Measurements from ENCODE around the gene DTWD1.
A peak's percentile ranks its signal among the peaks of the same experiment; 100 is the strongest.
"Not testable (repeated sequence)": the region's sequence is repeated elsewhere in the genome, so short reads cannot be mapped to it uniquely, and the experiment has no call there.

DTWD1 gene

DNA sequence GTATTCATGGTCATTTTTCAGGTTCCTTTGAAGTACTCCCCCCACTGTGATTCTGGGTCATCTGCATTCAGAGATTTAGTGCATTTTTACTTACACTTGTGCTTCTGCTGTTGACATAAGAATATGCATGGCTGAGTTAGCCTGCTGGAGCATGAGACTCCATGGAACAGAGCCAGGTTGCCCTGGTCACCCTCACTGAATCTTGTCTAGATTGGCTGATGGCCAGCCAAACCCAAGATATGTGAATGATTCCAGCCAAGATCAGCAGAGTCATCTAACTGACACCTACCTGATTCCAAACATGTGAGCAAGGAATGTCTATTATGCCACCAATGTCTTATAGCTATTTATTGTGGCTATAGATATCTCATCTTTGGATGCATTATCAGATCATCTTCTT, 25.1 kb downstream of the DTWD1 start:
- DNase-seq (ENCODE audit: low read depth, low spot score): peak; percentile 86

DNA sequence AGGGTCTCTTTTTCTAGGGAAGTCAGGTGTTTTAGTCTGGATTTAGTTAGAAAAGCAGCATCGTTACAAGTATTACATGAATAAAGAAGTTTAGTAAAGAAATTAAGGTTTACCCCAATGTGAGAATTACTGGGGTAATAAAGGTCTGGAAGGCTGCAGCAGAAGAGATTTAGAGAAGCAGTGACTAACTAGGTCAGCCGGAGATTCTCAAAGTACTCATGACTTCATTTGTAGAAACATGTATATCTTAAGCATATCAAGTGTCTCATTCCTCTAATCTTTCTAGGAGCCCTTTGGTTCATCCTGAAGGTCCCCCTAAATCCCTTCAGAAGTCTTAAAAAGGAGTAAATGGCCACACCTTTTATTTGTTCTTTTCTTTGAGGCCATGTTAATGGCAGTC, 26.0 kb downstream of the DTWD1 start:
- DNase-seq (ENCODE audit: low read depth, low spot score): no peak

DNA sequence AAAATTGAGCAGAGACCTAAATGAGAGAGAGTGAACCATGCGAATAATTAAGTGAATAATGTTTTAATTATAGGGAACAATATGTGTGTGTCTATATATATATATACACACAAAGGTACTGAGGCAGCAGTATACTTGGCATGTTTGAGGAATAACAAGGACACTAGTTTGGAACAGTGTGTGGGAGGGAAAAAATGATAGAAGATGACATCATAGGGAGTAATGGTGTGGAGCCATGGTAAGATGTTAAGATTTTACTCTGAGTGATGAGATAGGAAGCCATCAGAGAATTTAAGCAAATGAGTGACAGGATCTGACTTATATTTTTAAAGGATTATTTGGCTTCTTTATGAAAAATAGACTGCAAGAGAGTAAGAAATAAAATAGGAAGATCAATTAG, 29.1 kb downstream of the DTWD1 start:
- DNase-seq (ENCODE audit: low read depth, low spot score): no peak

DNA sequence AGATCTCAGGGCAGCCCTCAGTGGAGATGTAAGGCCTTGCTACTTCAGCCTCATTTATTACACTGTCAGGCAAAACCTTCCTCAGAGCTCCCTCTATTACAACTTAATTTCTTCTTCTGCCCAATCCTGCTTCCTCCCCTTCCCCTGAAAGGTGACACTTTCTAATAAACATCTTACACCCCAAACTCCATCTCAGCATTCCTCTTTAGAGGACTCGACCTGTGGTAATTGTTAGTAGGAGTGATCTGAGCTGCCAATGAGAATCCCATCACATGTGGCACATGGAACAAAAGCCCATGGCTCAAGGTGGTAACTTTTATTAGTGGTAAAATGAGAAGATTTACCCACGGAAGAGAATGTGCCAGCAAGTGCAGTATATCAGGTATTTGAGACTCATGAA, 29.8 kb downstream of the DTWD1 start:
- no peak for DNase-seq (ENCODE audit: low read depth, low spot score)

DNA sequence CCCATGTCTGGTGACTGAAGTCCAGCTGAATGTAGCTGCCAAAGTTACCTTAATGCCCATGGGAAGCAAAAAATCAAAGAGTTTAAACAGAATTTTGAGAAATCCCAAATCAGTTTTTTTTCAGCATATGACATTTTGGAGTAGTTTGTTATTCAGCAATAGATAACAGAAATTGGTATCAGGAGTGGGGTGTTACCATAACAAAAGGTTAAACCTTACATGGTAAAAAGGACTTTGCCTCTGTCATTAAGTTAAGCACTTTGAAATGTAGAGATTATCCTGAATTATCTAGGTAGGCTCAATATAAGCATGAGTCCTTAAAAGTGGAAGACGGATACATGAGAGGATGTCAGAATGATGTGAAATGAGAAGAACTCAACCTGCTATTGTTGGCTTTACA, 32.1 kb downstream of the DTWD1 start:
- no peak for DNase-seq (ENCODE audit: low read depth, low spot score)

DNA sequence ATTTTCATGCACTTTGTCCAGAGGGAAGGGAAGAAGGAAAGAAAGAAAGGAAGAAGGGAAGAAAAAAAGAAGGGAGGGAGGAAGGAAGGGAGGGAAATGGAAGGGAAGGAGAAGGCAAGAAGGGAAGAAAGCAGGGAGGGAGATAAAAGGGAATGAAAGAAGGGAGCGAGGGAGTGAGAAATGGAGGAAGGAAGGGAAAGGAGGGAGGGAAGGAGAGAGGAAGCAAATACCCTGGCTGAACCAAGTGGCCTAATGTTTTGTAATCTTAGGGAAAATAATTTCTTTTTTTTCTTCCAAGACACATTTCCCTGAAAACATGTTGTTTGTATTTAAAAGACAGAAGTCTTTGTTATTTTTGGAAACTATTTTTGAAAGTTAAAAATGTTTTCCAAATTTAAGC, 35.9 kb downstream of the DTWD1 start:
- DNase-seq (ENCODE audit: low read depth, low spot score): no peak

DNA sequence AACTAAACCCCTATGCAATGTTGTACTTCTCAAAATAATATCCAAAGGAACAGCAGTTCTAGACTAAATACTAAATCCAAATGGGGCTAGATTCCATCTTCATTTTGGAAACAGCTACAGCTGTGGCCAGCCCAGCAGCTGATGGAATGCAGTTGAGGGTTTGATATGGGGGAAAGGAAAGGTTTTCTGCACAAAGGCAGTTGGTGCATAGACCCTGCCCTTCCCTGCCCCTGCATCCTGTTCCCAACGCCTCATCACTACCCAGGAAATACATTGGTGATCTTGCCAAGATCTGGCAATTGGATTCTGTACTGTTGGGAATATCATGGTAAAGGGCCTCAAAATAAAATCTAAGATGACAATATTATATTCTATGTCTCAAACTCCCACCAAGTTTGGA, 43.9 kb downstream of the DTWD1 start:
- peak; percentile 3 for DNase-seq (ENCODE audit: low read depth, low spot score)

DNA sequence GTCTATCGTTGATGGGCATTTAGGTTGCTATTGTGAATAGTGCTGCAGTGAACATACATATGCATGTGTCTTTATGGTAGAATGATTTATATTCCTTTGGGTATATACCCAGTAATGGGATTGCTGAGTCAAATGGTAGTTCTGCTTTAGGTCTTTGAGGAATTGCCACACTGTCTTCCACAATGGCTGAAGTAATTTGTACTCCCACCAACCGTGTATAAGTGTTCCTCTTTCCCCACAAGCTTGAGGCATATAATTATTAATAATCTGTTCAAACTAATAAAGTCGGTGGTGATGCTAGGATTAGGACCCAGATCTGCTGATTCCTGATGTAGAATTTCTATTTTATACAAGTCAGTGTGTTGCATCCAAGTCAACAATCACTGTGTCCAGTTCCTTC, 45.6 kb downstream of the DTWD1 start:
- not testable (repeated sequence) for DNase-seq (ENCODE audit: low read depth, low spot score)

DNA sequence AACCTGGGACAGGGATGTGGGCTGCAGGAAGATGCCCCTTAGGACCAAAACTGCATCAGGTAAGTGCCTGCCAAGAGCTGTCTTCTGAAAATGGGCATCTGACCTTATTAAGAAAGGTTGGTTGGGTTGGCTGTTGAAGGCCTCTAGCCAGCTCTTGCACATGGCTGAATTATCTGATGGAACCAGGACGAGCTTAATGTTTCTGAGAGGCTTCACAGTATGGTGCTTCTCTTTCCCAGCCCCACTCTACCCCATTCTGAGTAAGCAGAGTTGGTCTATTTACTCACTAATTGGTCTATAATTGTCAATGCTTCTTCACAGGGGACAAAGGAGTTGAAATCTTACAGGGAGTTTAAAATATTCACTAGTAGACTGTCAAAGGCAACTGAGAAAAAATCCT, 48.4 kb downstream of the DTWD1 start:
- DNase-seq (ENCODE audit: low read depth, low spot score): no peak

DNA sequence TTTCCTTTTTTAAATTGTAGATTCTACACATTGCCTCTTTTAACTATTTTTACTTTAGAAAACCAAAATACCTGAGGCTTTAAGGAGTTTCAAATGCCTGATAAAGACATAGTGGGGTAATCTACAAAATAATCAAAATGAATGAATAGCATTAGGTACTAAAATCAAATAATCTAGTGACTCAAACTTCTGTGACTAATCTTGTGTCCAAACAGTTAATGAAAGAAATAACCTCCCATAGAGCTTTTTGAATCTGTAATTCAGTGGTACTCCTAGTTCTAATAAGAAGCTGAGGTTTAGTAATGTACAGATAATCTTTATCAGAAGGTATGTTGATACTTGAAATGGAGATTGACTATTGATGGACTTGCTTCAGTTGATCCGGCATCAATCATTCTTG, 53.0 kb downstream of the DTWD1 start:
- DNase-seq (ENCODE audit: low read depth, low spot score): no peak

DNA sequence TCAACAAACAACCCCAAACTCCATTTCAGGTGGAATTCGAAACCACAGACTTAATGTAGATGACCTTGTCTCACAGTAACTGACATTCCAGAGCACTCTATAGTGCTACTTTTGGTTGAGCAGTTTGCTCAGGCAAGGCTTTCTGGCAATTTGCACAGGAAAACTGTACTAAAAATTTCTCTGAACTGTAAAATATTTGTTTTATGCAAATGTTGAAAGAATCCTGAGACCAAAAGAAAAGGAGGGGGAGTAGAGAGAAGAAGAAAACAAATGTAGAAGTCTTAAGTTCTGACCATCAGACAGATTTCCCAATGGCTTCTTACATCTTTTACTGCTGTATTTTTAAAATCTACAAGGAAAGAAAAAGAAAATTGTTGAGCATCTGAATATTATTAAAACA, 53.5 kb downstream of the DTWD1 start:
- peak; percentile 4 for DNase-seq (ENCODE audit: low read depth, low spot score)

DNA sequence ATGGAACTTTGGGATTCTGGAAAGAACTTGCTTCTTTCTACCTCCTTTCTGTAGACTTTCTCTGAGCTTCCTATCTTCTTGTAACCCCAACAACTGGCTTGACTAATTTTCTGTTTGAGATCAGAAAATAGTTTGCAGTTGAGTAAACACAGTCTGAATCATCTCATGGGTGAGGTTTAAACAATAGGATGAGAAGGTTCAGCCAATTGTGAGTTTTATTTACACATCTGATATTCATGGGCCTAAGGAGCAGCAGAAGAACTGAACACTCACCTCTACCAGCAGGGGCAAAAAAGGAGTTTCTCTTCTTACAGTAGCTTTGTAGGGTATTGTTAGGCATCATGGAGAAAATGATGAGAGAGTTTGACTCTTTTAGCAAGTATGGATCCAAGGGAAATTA, 54.2 kb downstream of the DTWD1 start:
- peak; percentile 21 for DNase-seq (ENCODE audit: low read depth, low spot score)

DNA sequence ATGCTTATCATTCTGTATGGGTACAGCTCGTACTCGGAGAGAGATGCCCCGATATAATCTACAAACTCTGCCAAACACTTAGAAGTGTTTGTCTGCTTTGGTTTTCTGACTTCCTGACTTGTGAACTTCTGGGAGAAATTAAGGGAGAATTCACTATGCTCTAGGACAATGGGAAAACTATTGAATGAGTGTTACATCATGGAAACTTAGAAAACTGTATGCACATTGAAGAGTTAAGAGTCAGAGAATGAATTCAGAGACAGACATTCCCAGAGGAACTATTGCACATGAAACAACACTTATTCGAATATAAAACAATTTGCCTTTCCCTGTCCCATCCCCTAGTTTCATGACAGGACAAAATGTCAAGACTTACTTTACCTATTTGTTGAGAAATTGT, 57.8 kb downstream of the DTWD1 start:
- DNase-seq (ENCODE audit: low read depth, low spot score): no peak

DNA sequence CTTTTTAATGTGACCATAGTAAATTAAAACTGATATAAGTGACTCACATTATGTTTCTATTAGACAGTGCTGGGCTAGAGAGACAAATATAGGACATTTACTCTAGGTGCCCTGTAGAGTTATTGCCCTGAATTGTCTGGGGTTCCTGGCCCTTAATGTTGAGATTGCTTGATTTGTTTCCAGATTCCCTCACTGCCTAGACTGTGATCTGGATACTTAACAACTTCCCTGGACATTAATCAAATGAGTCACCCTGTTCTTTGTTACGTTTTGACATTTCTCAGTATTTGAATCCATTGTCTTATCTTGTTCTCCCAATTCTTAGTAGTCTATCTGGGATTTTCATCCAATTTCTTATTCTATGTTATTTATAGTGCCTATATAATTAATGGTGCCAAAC, 65.8 kb downstream of the DTWD1 start:
- peak; percentile 37 for DNase-seq (ENCODE audit: low read depth, low spot score)

DNA sequence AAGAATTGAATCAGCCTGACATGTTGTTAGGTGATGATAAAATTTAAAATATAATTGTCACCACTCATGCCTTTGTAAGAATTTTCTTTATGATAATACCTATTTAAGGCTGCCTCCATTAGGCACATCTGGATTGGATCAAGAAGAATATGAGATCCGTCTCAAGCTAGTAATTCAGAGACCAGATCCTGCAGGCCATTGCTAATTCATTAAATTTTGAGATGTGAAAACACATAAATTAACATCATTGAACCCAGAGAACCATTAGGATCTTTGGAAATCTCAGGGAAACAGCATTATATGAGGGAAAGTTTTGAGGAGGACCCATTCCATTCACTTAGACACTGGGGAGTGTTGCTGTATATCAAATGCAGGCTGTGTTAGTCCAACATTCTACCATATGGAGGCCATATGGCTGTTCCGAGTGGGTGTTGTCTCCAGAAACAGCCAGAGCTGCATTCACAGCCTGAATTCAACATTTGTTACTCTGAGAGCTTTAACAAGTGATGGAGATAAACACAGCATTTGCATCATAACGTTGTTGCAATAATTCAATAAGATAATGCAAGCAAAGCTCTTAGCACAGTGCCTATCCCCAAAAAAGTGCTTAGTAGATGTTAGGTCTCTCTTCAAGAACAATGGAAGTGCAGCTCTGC, 67.4 kb downstream of the DTWD1 start:
- no peak for DNase-seq (ENCODE audit: low read depth, low spot score)

DNA sequence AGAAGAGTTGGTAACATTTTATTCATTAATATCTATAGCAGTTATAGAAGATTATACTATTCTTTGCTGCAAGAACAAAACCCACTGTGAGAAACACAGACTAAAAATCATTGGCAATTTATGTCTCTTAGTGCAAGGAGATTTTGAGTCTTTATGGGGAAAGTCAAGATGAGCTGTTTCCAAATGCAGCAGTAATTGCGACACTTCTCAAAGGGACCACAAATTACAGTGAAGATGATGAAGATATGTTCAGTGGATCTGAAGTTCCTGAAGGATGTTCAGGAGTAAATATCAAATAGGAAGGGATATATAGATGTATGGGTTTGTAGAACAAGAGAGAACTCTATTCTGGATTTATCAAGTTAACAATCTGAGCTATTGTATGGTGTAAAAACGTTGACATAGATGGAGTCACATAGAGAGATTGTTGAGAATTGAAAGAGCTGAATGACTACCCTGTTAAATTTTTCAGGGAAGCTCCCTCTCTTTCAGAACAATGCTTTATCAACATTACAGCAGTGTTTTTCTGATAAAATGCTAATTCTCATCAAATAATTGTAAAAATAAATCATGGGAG, 71.8 kb downstream of the DTWD1 start:
- no peak for DNase-seq (ENCODE audit: low read depth, low spot score)

DNA sequence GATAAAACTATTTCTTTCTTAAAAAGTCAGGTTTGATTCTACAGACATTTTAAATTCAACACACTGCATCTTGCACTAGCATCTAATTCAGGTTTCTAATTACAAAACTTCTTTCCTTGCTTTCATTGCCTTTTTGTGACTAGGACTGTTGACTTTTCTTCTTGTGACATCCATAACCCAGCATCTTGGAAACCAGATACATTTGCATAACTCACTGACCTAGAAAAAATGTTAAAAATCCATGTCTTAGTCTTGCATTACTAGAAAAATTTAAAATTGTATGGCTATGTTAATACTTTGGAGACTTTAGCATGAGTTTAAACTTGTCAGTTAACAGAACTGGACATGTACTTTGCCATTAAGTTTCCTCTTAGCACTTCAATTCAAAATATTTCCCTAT, 72.7 kb downstream of the DTWD1 start:
- DNase-seq (ENCODE audit: low read depth, low spot score): no peak

DNA sequence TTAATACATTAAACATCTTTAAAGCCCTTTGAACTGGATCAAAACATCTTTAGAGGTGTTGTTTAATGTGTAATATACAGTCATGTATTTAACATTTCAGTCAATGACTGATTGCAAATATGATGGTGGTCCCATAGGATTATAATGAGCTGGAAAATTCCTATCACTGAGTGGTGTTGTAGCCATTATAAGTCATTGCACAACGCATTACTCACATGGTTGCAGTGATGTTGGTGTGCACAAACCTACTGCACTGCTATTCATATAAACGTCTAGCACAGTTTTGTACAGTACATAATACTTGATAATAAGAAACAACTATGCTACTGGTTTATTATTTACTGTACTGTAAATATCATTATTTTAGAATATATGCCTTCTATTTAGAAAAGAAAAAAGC, 75.6 kb downstream of the DTWD1 start:
- no peak for DNase-seq (ENCODE audit: low read depth, low spot score)

DNA sequence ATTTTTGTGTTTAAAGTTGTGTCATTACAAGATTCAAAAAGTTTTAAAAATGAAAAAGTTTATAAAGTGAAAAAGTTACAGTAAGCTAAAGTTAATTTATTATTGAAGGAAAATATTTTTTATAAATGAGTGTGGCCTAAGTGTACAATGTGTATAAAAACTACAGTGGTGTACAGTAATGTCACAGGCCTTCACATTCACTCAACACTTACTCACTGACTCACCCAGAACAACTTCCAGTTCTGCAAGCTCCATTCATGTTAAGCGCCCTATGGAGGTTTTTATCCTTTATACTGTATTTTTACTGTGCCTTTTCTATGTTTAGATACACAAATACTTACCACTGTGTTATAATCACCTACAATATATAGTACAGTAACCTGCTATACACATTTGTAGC, 76.3 kb downstream of the DTWD1 start:
- no peak for DNase-seq (ENCODE audit: low read depth, low spot score)

DNA sequence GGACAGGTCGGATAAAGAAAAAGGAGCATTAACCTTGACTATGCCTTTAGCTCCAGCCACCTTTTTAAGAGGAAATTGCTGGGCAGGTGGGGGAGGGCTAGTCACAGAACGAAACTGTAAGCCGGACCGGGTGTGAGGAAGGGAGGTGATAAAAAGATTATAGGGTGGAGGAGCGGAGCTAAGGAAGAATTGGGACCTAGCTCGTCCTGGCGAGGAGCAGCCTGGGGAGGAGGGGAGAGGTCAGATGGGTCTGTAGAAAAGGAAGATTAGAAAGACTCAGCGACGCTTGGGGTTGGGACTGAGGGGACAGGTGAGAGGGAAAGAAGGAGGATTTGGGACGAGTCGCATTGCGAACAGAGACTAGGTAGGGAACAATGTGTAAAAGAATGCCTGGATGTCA, 82.1 kb downstream of the DTWD1 start:
- not testable (repeated sequence) for DNase-seq (ENCODE audit: low read depth, low spot score)
